ENCODE data around the gene ERICH2. TPM values are rescaled to one million over a fixed set of nuclear protein-coding genes. Genes with fewer than 3 reads are reported as not detected.
"Not testable (repeated sequence)": the region's sequence is repeated elsewhere in the genome, so short reads cannot be mapped to it uniquely, and the experiment has no call there.

The ERICH2 gene
- total and polyA plus RNA-seq, 2 experiments from 2014 or later: 3.5 TPM; not detected in 1

GRCh38 chr2:170723446-170723958 lies 46.7 kb upstream of the ERICH2 start:
- peak; percentile 45 for DNase-seq (ENCODE audit: low spot score)
- H3K9me3 Mint-ChIP-seq: no peaks in the 10 kb centered on the region

GRCh38 chr2:170733798-170734600 lies 36.2 kb upstream of the ERICH2 start:
- H3K9me3 Mint-ChIP-seq: peaks cover 7% of the 10 kb centered on the region; the same call in 1 of the 3 replicates
- no peak overlapping the region for H2AFZ ChIP-seq
- ATAC-seq (no peak), DNase-seq (ENCODE audit: low spot score) (no peak)
- peaks cover 4% of the 10 kb centered on the region; the same call in 1 of the 3 replicates for H3K36me3 Mint-ChIP-seq (ENCODE audit: low read depth)
- H3K79me2 ChIP-seq (replicated peaks; ENCODE audit: insufficient read depth): no peaks in the 10 kb centered on the region
- no peak overlapping the region for H3K27ac ChIP-seq (ENCODE audit: low read depth)
- H3K9me2 ChIP-seq (ENCODE audit: insufficient read depth): peaks cover 7% of the 10 kb centered on the region; the same call in 1 of the 2 replicates
- H3K36me3 ChIP-seq (ENCODE audit: insufficient read depth): no peaks in the 10 kb centered on the region
- no peaks in the 10 kb centered on the region for H3F3A ChIP-seq (replicated peaks; ENCODE audit: low read depth)
- H3K27me3 ChIP-seq (ENCODE audit: insufficient read depth): no peaks in the 10 kb centered on the region
- peaks cover 4% of the 10 kb centered on the region for H3K27me3 Mint-ChIP-seq (ENCODE audit: insufficient read depth, low read depth, poor library complexity)
- TF ChIP-seq CTCF (conservative IDR thresholded peaks at IDR 0.05; ENCODE audit: low read depth in 2 of 2): no peak
- TF ChIP-seq ZNF114 (CRISPR knock-in tag; IDR thresholded peaks at IDR 0.05): no peak
- no peak for TF ChIP-seq POLR2AphosphoS5 (IDR thresholded peaks at IDR 0.05; ENCODE audit: low read depth)
- no peak for TF ChIP-seq REST (IDR thresholded peaks at IDR 0.05; ENCODE audit: unreplicated experiment)
- TF ChIP-seq STAT1 (IDR thresholded peaks at IDR 0.05; ENCODE audit: unreplicated experiment): no peak
- TF ChIP-seq ETS1 (IDR thresholded peaks at IDR 0.05): no peak
- no peak for TF ChIP-seq NANOG (IDR thresholded peaks at IDR 0.05; ENCODE audit: borderline replicate concordance)
- no peak overlapping the region for H3K27ac Mint-ChIP-seq
- H3K4me1 Mint-ChIP-seq: no peaks in the 10 kb centered on the region
- H3K4me3 ChIP-seq: no peak overlapping the region
- H3K4me2 ChIP-seq: no peak overlapping the region
- H3K4me1 ChIP-seq (ENCODE audit: insufficient read depth): no peaks in the 10 kb centered on the region
- no peaks in the 10 kb centered on the region for H4K20me1 ChIP-seq (replicated peaks; ENCODE audit: insufficient read depth)
- no peak overlapping the region for H3K4me3 Mint-ChIP-seq

More at GRCh38 chr2:170723446-170723958, 46.7 kb upstream of the ERICH2 start:
- peaks cover 40% of the 10 kb centered on the region for H3K27me3 ChIP-seq (ENCODE audit: insufficient read depth)
- no peaks in the 10 kb centered on the region for H3F3A ChIP-seq (replicated peaks; ENCODE audit: low read depth)
- TF ChIP-seq ETS1 (IDR thresholded peaks at IDR 0.05) (no peak), CTCF (conservative IDR thresholded peaks at IDR 0.05; ENCODE audit: low read depth in 2 of 2) (peak; percentile 29 to 43)
- no peaks in the 10 kb centered on the region for H3K36me3 Mint-ChIP-seq (ENCODE audit: low read depth)
- H3K4me1 Mint-ChIP-seq: no peaks in the 10 kb centered on the region; the same call in 2 of the 3 replicates
- H3K4me3 ChIP-seq: no peak overlapping the region
- H3K4me3 Mint-ChIP-seq: no peak overlapping the region
- no peaks in the 10 kb centered on the region for H3K79me2 ChIP-seq (replicated peaks; ENCODE audit: insufficient read depth)
- no peak overlapping the region for H2AFZ ChIP-seq
- no peak overlapping the region for H3K27ac ChIP-seq (ENCODE audit: low read depth)
- H3K27me3 Mint-ChIP-seq (ENCODE audit: insufficient read depth, low read depth, poor library complexity): peaks cover 17% of the 10 kb centered on the region
- H3K4me2 ChIP-seq: no peak overlapping the region
- no peaks in the 10 kb centered on the region for H3K4me1 ChIP-seq (ENCODE audit: insufficient read depth)
- ATAC-seq: peak; percentile 82
- no peak overlapping the region for H3K27ac Mint-ChIP-seq
- no peaks in the 10 kb centered on the region for H3K36me3 ChIP-seq (ENCODE audit: insufficient read depth)
- no peaks in the 10 kb centered on the region; the same call in 1 of the 2 replicates for H4K20me1 ChIP-seq (replicated peaks; ENCODE audit: insufficient read depth)
- no peaks in the 10 kb centered on the region for H3K9me2 ChIP-seq (ENCODE audit: insufficient read depth)

- H3K4me1 ChIP-seq (ENCODE audit: insufficient read depth); H3F3A ChIP-seq (replicated peaks; ENCODE audit: low read depth); H3K27ac ChIP-seq (ENCODE audit: low read depth); H3K36me3 Mint-ChIP-seq (ENCODE audit: low read depth); DNase-seq (ENCODE audit: low spot score); H3K36me3 ChIP-seq (ENCODE audit: insufficient read depth); H3K4me2 ChIP-seq; ATAC-seq; H3K9me3 Mint-ChIP-seq; H2AFZ ChIP-seq; H3K27ac Mint-ChIP-seq; H3K27me3 ChIP-seq (ENCODE audit: insufficient read depth); H3K4me3 ChIP-seq; H3K79me2 ChIP-seq (replicated peaks; ENCODE audit: insufficient read depth); H3K4me1 Mint-ChIP-seq; H4K20me1 ChIP-seq (replicated peaks; ENCODE audit: insufficient read depth); H3K9me2 ChIP-seq (ENCODE audit: insufficient read depth); H3K27me3 Mint-ChIP-seq (ENCODE audit: insufficient read depth, low read depth, poor library complexity); H3K4me3 Mint-ChIP-seq: not testable (repeated sequence)
These were observed 35.6 kb upstream of the ERICH2 start for GRCh38 chr2:170734601-170735000.
